GM23338 (cell line): ENCODE measurements around the gene NDRG2.

Experiments used
- CTCF ChIP-seq, 2 experiments: fragments of 200-600 bp in 1 of 2; sonication (generic) in 1 of 2; conservative IDR thresholded peaks; 2 replicates each; pipeline versions ENCODE4 v1.5.1 to v1.6.1; 2016 to 2017; ENCODE audit warnings: antibody characterized with exemption in 2 of 2, low read depth in 2 of 2, mild to moderate bottlenecking in 2 of 2, moderate library complexity in 1 of 2
- EZH2 ChIP-seq: fragments of 200-600 bp; sonication (generic); IDR thresholded peaks from one replicate; pipeline ENCODE4 v1.8.0; 2017; ENCODE audit warnings: antibody characterized with exemption, mild to moderate bottlenecking, low read depth; ENCODE audit not compliant: unreplicated experiment
- EZH2phosphoT487 ChIP-seq: fragments of 200-600 bp; sonication (generic); IDR thresholded peaks from one replicate; pipeline ENCODE4 v1.8.1; 2018; ENCODE audit warnings: antibody characterized with exemption; ENCODE audit not compliant: unreplicated experiment
- POLR2AphosphoS5 ChIP-seq: IDR thresholded peaks from 2 replicates; pipeline ENCODE4 v1.6.1; 2016; ENCODE audit warnings: antibody characterized with exemption, low read depth
- REST ChIP-seq: IDR thresholded peaks from one replicate; pipeline ENCODE4 v1.6.1; 2018; ENCODE audit warnings: antibody characterized with exemption; ENCODE audit not compliant: unreplicated experiment

GRCh38 chr14:21053184-21054122, 28.6 kb upstream of the NDRG2 start:
- TF ChIP-seq CTCF (conservative IDR thresholded peaks at IDR 0.05; ENCODE audit: low read depth in 2 of 2) (no peak), REST (no peak), EZH2 (no peak), EZH2phosphoT487 (no peak), POLR2AphosphoS5 (no peak)
